GM12878 (cell line): Measurements from ENCODE around the gene COL4A1. TPM values are rescaled to one million over a fixed set of nuclear protein-coding genes. Genes with fewer than 3 reads are reported as not detected.

Experiments used
- ATAC-seq: fragments of 200-7000 bp; cut with Tn5 transposase; 3 replicates; pipeline ENCODE4 v1.9.1; 2020; ENCODE audit warnings: mild to moderate bottlenecking, moderate library complexity
- BruUV-seq: library from RNA; stranded (reverse); fragments of 400-500 nt; replicated peaks from 2 replicates; lab custom pipeline; 2021; lab: Mats Ljungman, UMichigan
- CTCF ChIA-PET: fragments of 300-600 bp; sonication (Branson Sonifier 250); formaldehyde crosslinking; extraction: SDS; loops from one replicate; lab custom pipeline; 2021; ENCODE audit warnings: inconsistent platforms; lab: Yijun Ruan, JAX
- POLR2A ChIA-PET: fragments of 350-600 bp; formaldehyde crosslinking; extraction: SDS; loops from one replicate; lab custom pipeline; 2021; ENCODE audit warnings: inconsistent platforms; lab: Charles Lee
- RAD21 ChIA-PET: fragments of 300-600 bp; sonication (Branson Sonifier 250); formaldehyde crosslinking; loops from one replicate; lab custom pipeline; 2023; ENCODE audit warnings: antibody characterized with exemption; ENCODE audit not compliant: unreplicated experiment; lab: Charles Lee
- SMC1A ChIA-PET: fragments of 300-600 bp; sonication (Branson Sonifier 250); formaldehyde crosslinking; loops from one replicate; lab custom pipeline; 2023; ENCODE audit not compliant: unreplicated experiment, uncharacterized antibody; lab: Charles Lee
- DNase-seq: peaks from one replicate; pipeline ENCODE4 v3.0.0-alpha.2; 2011; ENCODE audit warnings: low read depth, low spot score
- FAIRE-seq: peaks from 3 replicates; lab custom pipeline; 2011; peaks lifted over from hg19 to GRCh38; lab: Jason Lieb, UNC
- H2AFZ ChIP-seq: 2 replicates; pipeline ENCODE4 v1.6.0; 2011; ENCODE audit warnings: low read depth, low read length, control low read depth; ENCODE audit not compliant: control insufficient read depth
- H3K27ac ChIP-seq: 2 replicates; pipeline ENCODE4 v1.5.1; 2011; ENCODE audit warnings: control low read depth; ENCODE audit not compliant: control insufficient read depth, insufficient read depth
- H3K27me3 ChIP-seq, 2 experiments: replicated peaks in 1 of 2; 2 replicates each; pipeline versions ENCODE4 v1.6.0 to v1.6.1; 2011; ENCODE audit warnings: low read length in 1 of 2; ENCODE audit not compliant: control insufficient read depth in 2 of 2, insufficient read depth in 2 of 2
- H3K36me3 ChIP-seq, 2 experiments: 2 replicates each; pipeline ENCODE4 v1.5.1; 2011; ENCODE audit warnings: low read length in 1 of 2; ENCODE audit not compliant: control insufficient read depth in 2 of 2, insufficient read depth in 2 of 2
- H3K4me1 ChIP-seq: 2 replicates; pipeline ENCODE4 v1.6.1; 2011; ENCODE audit warnings: mild to moderate bottlenecking, low read length, moderate library complexity, mixed read lengths; ENCODE audit not compliant: control insufficient read depth, insufficient read depth
- H3K4me2 ChIP-seq: 2 replicates; pipeline ENCODE4 v1.6.0; 2011; ENCODE audit warnings: control low read depth; ENCODE audit not compliant: control insufficient read depth, insufficient read depth
- H3K4me3 ChIP-seq: fragments of 200-600 bp; sonication (generic); 2 replicates; pipeline ENCODE4 v1.5.1; 2016
- H3K79me2 ChIP-seq: 2 replicates; pipeline ENCODE4 v1.6.0; 2011; ENCODE audit warnings: low read length; ENCODE audit not compliant: control insufficient read depth, insufficient read depth
- H3K9ac ChIP-seq: 2 replicates; pipeline ENCODE4 v1.8.0; 2011; ENCODE audit warnings: low read length, control low read depth, mixed read lengths; ENCODE audit not compliant: control insufficient read depth, insufficient read depth
- H3K9me3 ChIP-seq: replicated peaks from 3 replicates; pipeline ENCODE4 v1.5.1; 2011; ENCODE audit warnings: mild to moderate bottlenecking, low read length; ENCODE audit not compliant: control insufficient read depth, insufficient read depth
- H4K20me1 ChIP-seq: 2 replicates; pipeline ENCODE4 v1.6.0; 2011; ENCODE audit not compliant: control insufficient read depth, insufficient read depth
- CHD1 ChIP-seq: IDR thresholded peaks from 2 replicates; pipeline ENCODE4 v1.6.1; 2012; ENCODE audit warnings: low read depth, low read length, improper control_type of control experiment
- HDAC2 ChIP-seq: fragments of 200-600 bp; sonication (generic); IDR thresholded peaks from 2 replicates; pipeline ENCODE4 v1.6.1; 2017
- RFX5 ChIP-seq: IDR thresholded peaks from 2 replicates; pipeline ENCODE4 v1.6.1; 2011; ENCODE audit warnings: low read depth, low read length, improper control_type of control experiment
- TBL1XR1 ChIP-seq: IDR thresholded peaks from 2 replicates; pipeline ENCODE4 v1.6.1; 2012; ENCODE audit warnings: low read depth, low read length, improper control_type of control experiment
- ZBTB40 ChIP-seq: fragments of 450-650 bp; IDR thresholded peaks from 2 replicates; pipeline ENCODE4 v1.6.1; 2016; ENCODE audit warnings: mild to moderate bottlenecking, moderate library complexity, borderline replicate concordance
- ZNF622 ChIP-seq: fragments of 450-650 bp; IDR thresholded peaks from 2 replicates; pipeline ENCODE4 v1.6.1; 2017; ENCODE audit warnings: mild to moderate bottlenecking, inconsistent platforms
- WGBS: methylation state at CpG from one replicate; pipeline ENCODE4 v1.1.6; 2016; ENCODE audit warnings: low lambda C conversion rate; ENCODE audit not compliant: insufficient replicate concordance, insufficient coverage; ENCODE audit errors: missing lambda C conversion rate; 5-methylcytosine and 5-hydroxymethylcytosine counted together
- in situ Hi-C: fragments of 300-500 bp; cut with MboI; formaldehyde crosslinking; loops from 9 replicates; pipeline ENCODE4 v1.14.3; 2018; ENCODE audit warnings: mixed read lengths
- intact Hi-C: fragments of 100-400 bp; cut with micrococcal nuclease; formaldehyde crosslinking; loops from one replicate; pipeline ENCODE4 v1.14.2; 2022; ENCODE audit not compliant: unreplicated experiment
- polyA plus RNA-seq, 11 experiments: library from polyadenylated mRNA; depleted of rRNA in 4 of 11; unstranded in 6 of 11; stranded (reverse) in 5 of 11; fragments of >200 nt; fragmentation: Nextera tagmentation in 4 of 11; fragmentation: Illumina TruSeq in 1 of 11; extraction: Ambion mirVana in 4 of 11; extraction: Trizol in 1 of 11; gene quantifications; 1 replicate in 1 of 11; 2 replicates in 10 of 11; pipeline versions ENCODE4 v1.2.1 to v1.2.3, GENCODE V29; 2011 to 2016; ENCODE audit warnings: inconsistent platforms in 2 of 11, missing spikeins in 2 of 11, low read depth in 1 of 11
- total RNA-seq, 4 experiments: library from RNA; depleted of rRNA in 3 of 4; stranded (reverse); fragments of >200 nt in 3 of 4; fragmentation: Illumina TruSeq in 1 of 4; extraction: Trizol in 1 of 4; gene quantifications; 2 replicates each; pipeline versions ENCODE4 v1.2.1 to v1.2.3, GENCODE V29; 2013 to 2021

Gene COL4A1
- total and polyA plus RNA-seq, 10 of the 15 experiments (the other 5 are each of a cell fraction or from before 2014, with no cell fraction given), result 0.07 to 0.31 (median 0.13) TPM; not detected in 6

DNA sequence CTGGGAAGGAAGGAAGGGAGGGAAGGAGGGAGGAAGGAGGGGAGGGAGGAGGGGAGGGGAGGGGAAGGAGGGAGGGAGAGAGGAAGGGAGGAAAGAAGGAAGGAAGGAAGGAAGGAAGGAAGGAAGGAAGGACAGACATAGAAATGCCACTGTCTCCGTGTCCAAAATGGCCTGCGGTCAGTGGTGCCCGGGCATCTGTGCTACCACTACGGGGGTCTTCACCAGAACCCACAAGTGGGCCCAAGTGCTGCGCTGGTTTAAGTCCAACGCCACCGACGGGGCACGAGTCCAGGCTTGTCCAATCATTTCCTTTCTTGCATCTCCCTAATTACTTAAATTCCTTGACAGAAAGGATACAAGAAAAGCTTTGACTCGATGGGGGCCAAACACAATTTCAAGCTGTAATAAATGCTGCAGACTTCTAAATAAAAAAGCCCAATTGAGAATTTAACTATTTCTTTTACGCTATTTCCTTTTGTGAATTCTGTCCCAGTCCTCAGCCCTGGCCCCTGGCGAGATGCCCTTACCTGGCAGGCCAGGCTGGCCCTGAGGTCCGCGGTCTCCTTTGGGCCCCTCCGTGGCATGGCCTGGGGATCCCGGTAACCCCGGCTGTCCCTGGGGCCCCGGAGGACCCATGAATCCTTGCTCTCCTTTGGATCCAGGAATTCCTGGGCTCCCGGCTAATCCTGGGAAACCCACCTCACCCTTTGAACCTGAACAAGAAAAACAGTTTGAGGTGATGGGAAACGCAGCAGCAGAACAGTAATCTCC lies 136.8 kb downstream of the COL4A1 start:
- WGBS, result 36% methylated on average over 20 of the region's 20 CpGs
- H2AFZ ChIP-seq, result no peak overlapping the region
- H3K79me2 ChIP-seq, result no peaks in the 10 kb centered on the region
- FAIRE-seq (no peak), DNase-seq (no peak), ATAC-seq (no peak)
- ChIA-PET SMC1A (no interaction called here), POLR2A (interaction anchor here (0.6 kb wide), 1 partner anchor 147 kb away, joined by 9 read pairs; no protein-coding TSS in a partner anchor), RAD21 (no interaction called here)
- no peaks in the 10 kb centered on the region for H3K36me3 ChIP-seq
- in situ Hi-C loops, result no loop called here
- no peak overlapping the region for H3K4me2 ChIP-seq
- H3K9me3 ChIP-seq, result no peaks in the 10 kb centered on the region; the same call in 2 of the 3 replicates
- H4K20me1 ChIP-seq, result no peaks in the 10 kb centered on the region
- no TSS peak for BruUV-seq
- no peak overlapping the region for H3K4me3 ChIP-seq
- H3K4me1 ChIP-seq, result no peaks in the 10 kb centered on the region
- H3K9ac ChIP-seq, result no peak overlapping the region
- no peaks in the 10 kb centered on the region; a peak in 1 of 4 replicates for H3K27me3 ChIP-seq
- TF ChIP-seq ZNF622 (no peak), RFX5 (no peak), TBL1XR1 (no peak), ZBTB40 (no peak), CHD1 (no peak), HDAC2 (no peak)
- TF ChIP-seq, all 136 proteins: peak for 0
- CTCF ChIA-PET, result no interaction called here
- intact Hi-C loops, result no loop called here
- no peak overlapping the region for H3K27ac ChIP-seq
